ENCODE data around the gene KRTAP12-1. TPM values are rescaled to one million over a fixed set of nuclear protein-coding genes. Genes with fewer than 3 reads are reported as not detected.

The KRTAP12-1 gene, protein sequence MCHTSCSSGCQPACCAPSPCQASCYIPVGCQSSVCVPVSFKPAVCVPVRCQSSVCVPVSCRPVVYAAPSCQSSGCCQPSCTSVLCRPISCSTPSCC
- not detected in 2 replicates for total RNA-seq

GRCh38 chr21:44681861-44682579 is at the start of gene KRTAP12-1:
TSS of gene KRTAP12-1 (minus strand) at chr21:44682163. CDS start at chr21:44682123, 40 bp downstream.

DNA sequence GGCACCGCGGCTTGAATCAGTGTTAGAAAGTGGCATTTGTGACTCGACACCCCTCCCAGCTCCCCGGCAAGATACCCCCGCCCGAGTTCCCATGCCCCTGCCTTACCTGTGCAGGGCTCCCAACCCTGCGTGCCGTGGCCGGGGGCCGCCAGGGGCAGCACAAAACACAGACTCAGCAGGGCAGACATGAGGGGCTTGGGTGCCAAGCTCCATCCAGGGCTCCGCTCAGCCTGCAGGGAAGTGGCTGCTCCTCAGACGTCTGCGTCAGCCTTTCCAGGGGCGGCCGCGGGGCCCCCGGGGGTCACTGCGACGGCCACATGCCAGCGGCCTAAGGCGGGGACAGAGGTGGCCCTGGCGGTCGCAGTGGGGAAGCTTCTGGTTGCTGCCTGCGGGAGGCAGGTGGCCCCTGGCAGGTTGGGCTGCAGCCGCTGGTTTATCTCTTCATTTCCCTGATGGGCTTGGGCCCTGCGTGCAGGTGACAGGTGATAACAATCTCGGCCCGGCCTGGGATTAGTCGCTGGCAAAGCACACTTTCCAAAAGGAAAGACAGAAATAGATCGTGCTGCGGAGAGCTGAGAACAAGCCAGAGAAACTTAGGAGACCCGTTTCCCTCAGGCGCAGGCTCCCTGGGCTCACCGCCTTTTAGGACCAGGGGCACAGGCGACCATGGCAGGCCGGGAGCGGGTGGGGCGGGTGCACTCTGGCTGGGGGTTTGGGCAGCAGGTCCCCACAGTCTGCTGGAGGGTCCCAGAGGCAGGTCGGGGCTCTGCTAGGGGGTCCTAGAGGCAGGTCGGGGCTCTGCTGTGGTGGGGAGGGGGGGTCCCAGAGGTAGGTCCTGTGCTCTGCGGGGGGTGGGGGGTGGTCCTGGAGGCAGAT is 29.6 kb upstream of the KRTAP12-1 start, which contains the start of gene TSPEAR:
Gene TSPEAR, minus strand, starts transcription at position 246 of the 876 bp plus-strand sequence. Its CDS starts 58 bp downstream, at position 188.

GRCh38 chr21:44697172-44697810 is 15.3 kb upstream of the KRTAP12-1 start, which contains the start of gene KRTAP10-12:
TSS of gene KRTAP10-12 (plus strand) at chr21:44697172. CDS start at chr21:44697202, 30 bp downstream.

GRCh38 chr21:44666401-44667320 is 15.3 kb downstream of the KRTAP12-1 start, which contains the start of gene KRTAP12-2:
TSS of gene KRTAP12-2 (minus strand) at chr21:44666927. CDS start at chr21:44666886, 41 bp downstream.

DNA sequence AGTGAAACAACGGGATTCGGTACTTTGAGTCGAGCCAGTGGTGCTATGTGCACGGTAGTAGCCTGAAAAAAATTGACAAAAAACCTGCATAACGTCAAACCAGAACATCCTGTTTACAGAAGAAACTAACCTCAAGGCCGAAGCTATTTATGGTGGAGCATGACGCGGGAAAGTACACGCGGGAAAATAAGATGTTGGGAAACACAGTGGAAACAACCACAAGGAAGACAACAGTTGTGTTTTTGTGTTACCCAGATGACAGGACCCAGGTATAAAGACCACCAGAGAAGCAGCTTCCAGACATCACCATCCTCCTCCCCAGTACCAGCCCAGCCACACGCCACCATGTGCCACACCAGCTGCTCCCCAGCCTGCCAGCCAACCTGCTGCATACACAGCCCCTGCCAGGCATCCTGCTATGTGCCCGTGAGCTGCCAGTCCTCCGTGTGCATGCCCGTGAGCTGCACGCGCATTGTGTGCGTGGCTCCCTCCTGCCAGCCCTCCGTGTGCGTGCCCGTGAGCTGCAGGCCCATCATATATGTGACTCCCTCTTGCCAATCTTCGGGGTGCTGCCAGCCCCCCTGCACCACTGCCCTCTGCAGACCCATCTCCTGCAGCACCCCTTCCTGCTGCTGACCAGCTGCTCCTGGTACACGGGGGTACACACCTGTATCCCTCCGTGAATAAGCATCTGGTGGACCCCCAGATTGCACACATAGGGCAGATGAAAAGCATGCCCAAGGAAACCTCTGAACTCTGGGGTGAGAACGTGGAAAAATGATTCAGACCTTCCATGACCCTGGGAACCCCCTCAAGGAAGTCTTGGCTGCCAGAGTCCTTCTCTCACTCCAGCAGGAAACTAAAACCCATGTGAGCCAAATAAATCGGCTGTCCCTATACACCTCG is 24.1 kb downstream of the KRTAP12-1 start, which contains the start of gene KRTAP12-3:
Gene KRTAP12-3, plus strand, starts transcription at position 298 of the 906 bp plus-strand sequence. Its CDS starts 48 bp downstream, at position 346.

GRCh38 chr21:44654576-44655175 is 27.3 kb downstream of the KRTAP12-1 start, which contains the start of gene KRTAP12-4:
TSS of gene KRTAP12-4 (minus strand) at chr21:44654659. CDS start at chr21:44654614, 45 bp downstream.

DNA sequence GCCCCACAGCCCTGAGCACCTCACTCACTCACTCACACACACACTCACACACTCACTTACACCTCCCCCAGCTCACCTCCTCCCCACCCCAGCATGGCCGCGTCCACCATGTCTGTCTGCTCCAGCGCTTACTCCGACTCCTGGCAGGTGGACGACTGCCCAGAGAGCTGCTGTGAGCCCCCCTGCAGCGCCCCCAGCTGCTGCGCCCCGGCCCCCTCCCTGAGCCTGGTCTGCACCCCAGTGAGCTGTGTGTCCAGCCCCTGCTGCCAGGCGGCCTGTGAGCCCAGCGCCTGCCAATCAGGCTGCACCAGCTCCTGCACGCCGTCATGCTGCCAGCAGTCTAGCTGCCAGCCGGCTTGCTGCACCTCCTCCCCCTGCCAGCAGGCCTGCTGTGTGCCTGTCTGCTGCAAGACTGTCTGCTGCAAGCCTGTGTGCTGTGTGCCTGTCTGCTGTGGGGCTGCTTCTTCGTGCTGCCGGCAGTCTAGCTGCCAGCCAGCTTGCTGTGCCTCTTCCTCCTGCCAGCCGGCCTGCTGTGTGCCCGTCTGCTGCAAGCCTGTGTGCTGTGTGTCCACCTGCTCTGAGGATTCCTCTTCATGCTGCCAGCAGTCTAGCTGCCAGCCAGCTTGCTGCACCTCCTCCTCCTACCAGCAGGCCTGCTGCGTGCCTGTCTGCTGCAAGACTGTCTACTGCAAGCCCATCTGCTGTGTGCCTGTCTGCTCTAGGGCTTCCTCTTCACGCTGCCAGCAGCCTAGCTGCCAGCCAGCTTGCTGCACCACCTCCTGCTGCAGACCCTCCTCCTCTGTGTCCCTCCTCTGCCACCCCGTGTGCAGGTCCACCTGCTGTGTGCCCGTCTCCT is 35.4 kb downstream of the KRTAP12-1 start, which contains the start of gene KRTAP10-11:
Gene KRTAP10-11, plus strand, starts transcription at position 49 of the 856 bp plus-strand sequence. Its CDS starts 45 bp downstream, at position 94.

DNA sequence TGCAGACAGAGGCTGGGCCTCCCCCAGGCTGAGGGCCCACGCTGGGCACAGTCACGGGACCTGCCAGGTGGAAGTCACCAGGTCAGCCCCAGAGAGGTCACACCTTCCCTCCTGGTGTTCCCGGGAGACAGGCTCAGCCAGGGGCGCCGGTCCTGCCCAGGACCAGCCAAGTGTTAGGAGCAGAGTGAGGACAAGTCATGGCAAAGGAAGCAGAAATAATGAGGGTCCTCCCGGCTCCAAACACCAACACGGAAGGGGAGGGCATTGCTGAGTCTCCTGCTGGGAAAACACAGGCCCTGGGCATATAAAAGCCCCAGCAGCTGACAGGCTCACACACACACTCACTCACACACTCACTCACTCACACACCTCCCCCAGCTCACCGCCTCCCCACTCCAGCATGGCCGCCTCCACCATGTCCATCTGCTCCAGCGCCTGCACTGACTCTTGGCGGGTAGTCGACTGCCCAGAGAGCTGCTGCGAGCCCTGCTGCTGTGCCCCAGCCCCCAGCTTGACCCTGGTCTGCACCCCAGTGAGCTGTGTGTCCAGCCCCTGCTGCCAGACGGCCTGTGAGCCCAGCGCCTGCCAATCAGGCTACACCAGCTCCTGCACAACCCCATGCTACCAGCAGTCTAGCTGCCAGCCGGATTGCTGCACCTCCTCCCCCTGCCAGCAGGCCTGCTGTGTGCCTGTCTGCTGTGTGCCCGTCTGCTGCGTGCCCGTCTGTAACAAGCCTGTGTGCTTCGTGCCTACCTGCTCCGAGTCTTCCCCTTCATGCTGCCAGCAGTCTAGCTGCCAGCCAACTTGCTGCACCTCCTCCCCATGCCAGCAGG is 44.7 kb downstream of the KRTAP12-1 start, which contains the start of gene KRTAP10-10:
Gene KRTAP10-10, plus strand, starts transcription at position 339 of the 833 bp plus-strand sequence. Its CDS starts 62 bp downstream, at position 401.

Other genes with a start within 250 kb of the KRTAP12-1 start
- 0.38 and 0.85 TPM in 2 replicates for gene LRRC3, start 226.7 kb downstream of the KRTAP12-1 start, total RNA-seq
- gene KRTAP10-1, start 142.0 kb downstream of the KRTAP12-1 start, total RNA-seq = not detected in 2 replicates
- gene KRTAP10-2, start 130.7 kb downstream of the KRTAP12-1 start, total RNA-seq = not detected in 2 replicates
- not detected in 2 replicates for gene KRTAP10-3, start 123.4 kb downstream of the KRTAP12-1 start, total RNA-seq
- gene KRTAP10-4, start 108.4 kb downstream of the KRTAP12-1 start, total RNA-seq = not detected in 2 replicates
- gene KRTAP10-5, start 101.6 kb downstream of the KRTAP12-1 start, total RNA-seq = not detected in 2 replicates
- gene KRTAP10-6, start 89.7 kb downstream of the KRTAP12-1 start, total RNA-seq = not detected in 2 replicates
- gene KRTAP10-7, start 81.6 kb downstream of the KRTAP12-1 start, total RNA-seq = not detected in 2 replicates
- not detected in 2 replicates for gene KRTAP10-8, start 70.1 kb downstream of the KRTAP12-1 start, total RNA-seq
- not detected in 2 replicates for gene KRTAP10-9, start 55.1 kb downstream of the KRTAP12-1 start, total RNA-seq
- gene KRTAP10-10, start 44.8 kb downstream of the KRTAP12-1 start, total RNA-seq = not detected in 2 replicates
- not detected in 2 replicates for gene KRTAP10-11, start 35.7 kb downstream of the KRTAP12-1 start, total RNA-seq
- not detected in 2 replicates for gene KRTAP12-4, start 27.5 kb downstream of the KRTAP12-1 start, total RNA-seq
- not detected in 2 replicates for gene KRTAP12-3, start 24.2 kb downstream of the KRTAP12-1 start, total RNA-seq
- gene KRTAP12-2, start 15.2 kb downstream of the KRTAP12-1 start, total RNA-seq = not detected in 2 replicates
- not detected in 2 replicates for gene KRTAP10-12, start 15.0 kb upstream of the KRTAP12-1 start, total RNA-seq
- gene TSPEAR, start 29.4 kb upstream of the KRTAP12-1 start, total RNA-seq = not detected in 2 replicates
- gene UBE2G2, start 119.7 kb upstream of the KRTAP12-1 start, total RNA-seq = 63.7 and 71.1 TPM in 2 replicates
- gene SUMO3, start 135.9 kb upstream of the KRTAP12-1 start, total RNA-seq = 60.6 and 98.2 TPM in 2 replicates
- 220 and 298 TPM in 2 replicates for gene PTTG1IP, start 191.5 kb upstream of the KRTAP12-1 start, total RNA-seq
- 0.38 and 0.56 TPM in 2 replicates for gene ITGB2, start 238.7 kb upstream of the KRTAP12-1 start, total RNA-seq